SU-DHL-6 (cell line): ENCODE data around the gene CDC6.

Experiments
- CTCF ChIP-seq: fragments of 200-600 bp; sonication (generic); IDR thresholded peaks from one replicate; pipeline ENCODE4 v1.5.1; 2017; ENCODE audit warnings: antibody characterized with exemption, mild to moderate bottlenecking, low read length, moderate library complexity; ENCODE audit not compliant: insufficient read depth, poor library complexity, severe bottlenecking
- EZH2phosphoT487 ChIP-seq: fragments of 200-600 bp; sonication (generic), shearing (Covaris generic); conservative IDR thresholded peaks from 2 replicates; pipeline ENCODE4 v1.6.1; 2018; ENCODE audit warnings: mild to moderate bottlenecking, antibody characterized with exemption, low read length, moderate library complexity, mixed read lengths

GRCh38 chr17:40348136-40348504, 60.4 kb downstream of the CDC6 start:
- TF ChIP-seq CTCF (no peak), EZH2phosphoT487 (no peak)
